GM23248 (cell line): ENCODE data around the gene GATAD2A. TPM values are rescaled to one million over a fixed set of nuclear protein-coding genes. Genes with fewer than 3 reads are reported as not detected.

ENCODE experiments used
- DNase-seq: peaks from one replicate; pipeline ENCODE4 v3.0.0-alpha.2; 2015
- H2AFZ ChIP-seq: fragments of 200-600 bp; sonication (generic); 2 replicates; pipeline ENCODE4 v1.6.1; 2016; ENCODE audit warnings: antibody characterized with exemption
- H3F3A ChIP-seq: fragments of 200-600 bp; sonication (generic); 2 replicates; pipeline ENCODE4 v1.6.1; 2016; ENCODE audit warnings: mild to moderate bottlenecking, antibody characterized with exemption, mixed run types; ENCODE audit not compliant: insufficient read depth
- H3K27ac ChIP-seq: fragments of 200-600 bp; sonication (generic); 2 replicates; pipeline ENCODE4 v1.5.1; 2016; ENCODE audit warnings: mild to moderate bottlenecking
- H3K27me3 ChIP-seq: fragments of 200-600 bp; sonication (generic); replicated peaks from 2 replicates; pipeline ENCODE4 v1.6.1; 2016; ENCODE audit warnings: mild to moderate bottlenecking; ENCODE audit not compliant: insufficient read depth
- H3K36me3 ChIP-seq: fragments of 200-600 bp; sonication (generic); 2 replicates; pipeline ENCODE4 v1.6.1; 2016; ENCODE audit warnings: low read depth, mild to moderate bottlenecking
- H3K4me1 ChIP-seq: fragments of 200-600 bp; sonication (generic); 2 replicates; pipeline ENCODE4 v1.6.1; 2016; ENCODE audit warnings: mild to moderate bottlenecking; ENCODE audit not compliant: insufficient read depth
- H3K4me2 ChIP-seq: fragments of 200-600 bp; sonication (generic); one replicate; pipeline ENCODE4 v1.6.1; 2016; ENCODE audit warnings: mild to moderate bottlenecking; ENCODE audit not compliant: unreplicated experiment
- H3K4me3 ChIP-seq: fragments of 200-600 bp; sonication (generic); 2 replicates; pipeline ENCODE4 v1.5.1; 2016; ENCODE audit warnings: mild to moderate bottlenecking
- H3K79me2 ChIP-seq: fragments of 200-600 bp; sonication (generic); 2 replicates; pipeline ENCODE4 v1.6.1; 2016; ENCODE audit warnings: mild to moderate bottlenecking; ENCODE audit not compliant: insufficient read depth
- H3K9ac ChIP-seq: fragments of 200-600 bp; sonication (generic); 2 replicates; pipeline ENCODE4 v1.6.1; 2016; ENCODE audit warnings: mild to moderate bottlenecking
- H3K9me2 ChIP-seq: fragments of 200-600 bp; sonication (generic); 2 replicates; pipeline ENCODE4 v1.6.1; 2016; ENCODE audit warnings: mixed run types, mild to moderate bottlenecking, moderate library complexity; ENCODE audit not compliant: insufficient read depth
- H3K9me3 ChIP-seq: fragments of 200-600 bp; sonication (generic); one replicate; pipeline ENCODE4 v1.6.1; 2017; ENCODE audit warnings: low read depth
- H4K20me1 ChIP-seq: fragments of 200-600 bp; sonication (generic); 2 replicates; pipeline ENCODE4 v1.6.0; 2016; ENCODE audit not compliant: insufficient read depth
- EZH2 ChIP-seq: fragments of 200-600 bp; sonication (generic); IDR thresholded peaks from 2 replicates; pipeline ENCODE4 v1.6.1; 2018; ENCODE audit warnings: antibody characterized with exemption, mild to moderate bottlenecking; ENCODE audit not compliant: insufficient read depth, poor library complexity, severe bottlenecking
- EZH2phosphoT487 ChIP-seq: fragments of 200-600 bp; sonication (generic); IDR thresholded peaks from 2 replicates; pipeline ENCODE4 v1.6.1; 2018; ENCODE audit warnings: antibody characterized with exemption, moderate library complexity, mild to moderate bottlenecking, low read depth; ENCODE audit not compliant: insufficient read depth
- WGBS, 2 experiments: methylation state at CpG; one replicate each; pipeline ENCODE4 v1.1.6; 2015 to 2017; ENCODE audit warnings: low lambda C conversion rate in 2 of 2, low coverage in 1 of 2; ENCODE audit errors: missing lambda C conversion rate in 2 of 2; 5-methylcytosine and 5-hydroxymethylcytosine counted together
- in situ Hi-C: fragments of 300-500 bp; cut with MboI; formaldehyde crosslinking; loops from 2 replicates; pipeline ENCODE4 v1.15.0; 2020
- polyA plus RNA-seq: library from polyadenylated mRNA; unstranded; fragments of >200 nt; fragmentation: Nextera tagmentation; extraction: Ambion mirVana; gene quantifications from 2 replicates; pipeline ENCODE4 v1.2.1, GENCODE V29; 2016
- total RNA-seq: library from RNA; depleted of rRNA; stranded (reverse); fragments of >200 nt; shearing (Covaris generic); gene quantifications from 2 replicates; pipeline ENCODE4 v1.2.3, GENCODE V29; 2014

GATAD2A gene
- total and polyA plus RNA-seq, 2 experiments from 2014 or later, result 15.4 to 52.1 TPM

GRCh38 chr19:19482809-19483596 is 77.5 kb downstream of the GATAD2A start:
- Histone ChIP-seq H3K9me2 (no peaks in the 10 kb centered on the region), H3K4me2 (no peak overlapping the region), H3K9me3 (no peaks in the 10 kb centered on the region), H3K27ac (no peak overlapping the region), H3K4me1 (peaks cover 13% of the 10 kb centered on the region), H4K20me1 (no peaks in the 10 kb centered on the region; the same call in 1 of the 2 replicates), H3K27me3 (no peaks in the 10 kb centered on the region), H3F3A (peaks cover 10% of the 10 kb centered on the region; the same call in 1 of the 2 replicates), H2AFZ (no peak overlapping the region), H3K36me3 (no peaks in the 10 kb centered on the region; the same call in 1 of the 2 replicates), H3K4me3 (no peak overlapping the region), H3K9ac (no peak overlapping the region), H3K79me2 (peaks cover 99% of the 10 kb centered on the region)
- in situ Hi-C loops, result no loop called here
- no peak for DNase-seq
- 72 to 81% methylated on average over 19 of the region's 19 CpGs for WGBS, 2 experiments
- TF ChIP-seq EZH2, result no peak
- no peak for TF ChIP-seq EZH2phosphoT487

GRCh38 chr19:19485161-19485997 is 79.9 kb downstream of the GATAD2A start:
- peak; percentile 56 for DNase-seq
- Histone ChIP-seq H3K9me2 (no peaks in the 10 kb centered on the region), H3K79me2 (peaks cover 96% of the 10 kb centered on the region), H3K27ac (peak overlapping the region; percentile 61), H3K36me3 (no peaks in the 10 kb centered on the region), H3K4me1 (peaks cover 33% of the 10 kb centered on the region), H3K4me3 (no peak overlapping the region), H2AFZ (no peak overlapping the region), H3K27me3 (no peaks in the 10 kb centered on the region), H3K9me3 (no peaks in the 10 kb centered on the region), H3K4me2 (no peak overlapping the region), H4K20me1 (no peaks in the 10 kb centered on the region; the same call in 1 of the 2 replicates), H3K9ac (peak overlapping the region; percentile 30), H3F3A (peaks cover 23% of the 10 kb centered on the region)
- in situ Hi-C loops, result no loop called here
- WGBS, 2 experiments, result 50% methylated on average over 15 of the region's 15 CpGs
- no peak for TF ChIP-seq EZH2phosphoT487
- TF ChIP-seq EZH2, result no peak

- H3K9me2 ChIP-seq, result no peaks in the 10 kb centered on the region
- peaks cover 95% of the 10 kb centered on the region for H3K79me2 ChIP-seq
- H3K4me3 ChIP-seq, result no peak overlapping the region
- DNase-seq, result no peak
- in situ Hi-C loops, result no loop called here
- no peaks in the 10 kb centered on the region; the same call in 1 of the 2 replicates for H4K20me1 ChIP-seq
- H3K36me3 ChIP-seq, result no peaks in the 10 kb centered on the region
- H3F3A ChIP-seq, result peaks cover 23% of the 10 kb centered on the region
- WGBS, 2 experiments, result 81 to 94% methylated on average over 5 of the region's 5 CpGs
- no peak overlapping the region for H2AFZ ChIP-seq
- H3K4me1 ChIP-seq, result peaks cover 33% of the 10 kb centered on the region
- no peaks in the 10 kb centered on the region for H3K27me3 ChIP-seq
- H3K4me2 ChIP-seq, result no peak overlapping the region
- no peak overlapping the region for H3K9ac ChIP-seq
- H3K9me3 ChIP-seq, result no peaks in the 10 kb centered on the region
- TF ChIP-seq EZH2phosphoT487, result no peak
- no peak for TF ChIP-seq EZH2
- peak overlapping the region; percentile 61 for H3K27ac ChIP-seq
Observed at GRCh38 chr19:19485998-19486290, 80.5 kb downstream of the GATAD2A start.

DNA sequence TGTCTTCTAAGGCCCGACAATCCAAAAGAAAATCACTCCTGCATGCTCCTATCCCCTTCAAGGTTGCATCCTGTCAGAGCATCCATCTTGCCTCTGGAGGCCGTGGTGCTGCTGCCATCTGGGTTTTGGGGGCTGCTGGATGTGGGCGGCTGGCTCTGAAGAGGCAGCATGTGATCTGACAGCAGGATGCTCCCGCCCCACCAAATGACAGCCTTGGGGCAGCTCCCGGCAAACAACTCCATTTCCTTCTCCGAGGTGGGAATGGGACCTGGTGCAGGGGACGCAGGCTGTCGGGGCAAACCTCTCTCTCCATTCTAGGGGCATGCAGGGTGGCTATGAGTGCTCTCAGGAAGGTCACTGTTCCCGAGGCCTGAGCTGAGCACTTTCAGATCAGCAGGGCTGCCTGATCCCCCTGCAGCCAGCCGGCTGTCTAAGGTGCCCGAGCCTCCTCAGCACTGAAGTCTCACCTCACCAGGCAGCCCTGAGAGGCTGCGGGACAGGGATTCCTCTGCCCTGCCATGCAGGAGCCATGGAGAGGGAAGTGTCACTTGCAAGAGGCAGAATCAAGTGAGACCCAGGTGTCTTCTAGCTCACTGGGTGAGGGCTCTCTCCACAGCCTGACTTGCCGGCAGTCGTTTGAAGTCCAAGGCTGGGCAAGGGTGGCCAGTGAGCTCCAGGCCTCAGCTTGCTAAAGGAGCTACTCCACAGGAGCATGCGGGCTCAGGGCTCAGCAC is 81.0 kb downstream of the GATAD2A start:
- no peak overlapping the region for H3K9ac ChIP-seq
- peaks cover 23% of the 10 kb centered on the region for H3F3A ChIP-seq
- H2AFZ ChIP-seq, result no peak overlapping the region
- in situ Hi-C loops, result no loop called here
- H3K4me2 ChIP-seq, result no peak overlapping the region
- DNase-seq, result no peak
- no peaks in the 10 kb centered on the region for H3K9me3 ChIP-seq
- no peaks in the 10 kb centered on the region for H3K27me3 ChIP-seq
- peaks cover 95% of the 10 kb centered on the region for H3K79me2 ChIP-seq
- 77% methylated on average over 15 of the region's 15 CpGs for WGBS, 2 experiments
- peak overlapping the region; percentile 61; the same call in 1 of the 2 replicates for H3K27ac ChIP-seq
- peaks cover 33% of the 10 kb centered on the region for H3K4me1 ChIP-seq
- H3K36me3 ChIP-seq, result no peaks in the 10 kb centered on the region
- no peak for TF ChIP-seq EZH2
- TF ChIP-seq EZH2phosphoT487, result no peak
- H3K4me3 ChIP-seq, result no peak overlapping the region
- H4K20me1 ChIP-seq, result no peaks in the 10 kb centered on the region; the same call in 1 of the 2 replicates
- no peaks in the 10 kb centered on the region for H3K9me2 ChIP-seq
